GM20000 (cell line): ENCODE data around the gene MYOT.

Experiments used
- DNase-seq: peaks from one replicate; pipeline ENCODE4 v3.0.0; 2012; ENCODE audit warnings: low spot score
- CTCF ChIP-seq: IDR thresholded peaks from 2 replicates; pipeline ENCODE4 v1.5.1; 2012; ENCODE audit warnings: mild to moderate bottlenecking, control low read depth; ENCODE audit errors: extremely low read depth, missing control alignments

Gene MYOT

GRCh38 chr5:137902408-137903133 is 34.9 kb downstream of the MYOT start:
- peak; percentile 2 for DNase-seq
- TF ChIP-seq CTCF: no peak

GRCh38 chr5:137914758-137915157 is 47.1 kb downstream of the MYOT start:
- no peak for TF ChIP-seq CTCF
- no peak for DNase-seq

- DNase-seq: no peak
- TF ChIP-seq CTCF: no peak
These were observed 49.3 kb downstream of the MYOT start for GRCh38 chr5:137916923-137917322.

GRCh38 chr5:137921931-137922330 is 54.3 kb downstream of the MYOT start:
- DNase-seq: no peak
- no peak for TF ChIP-seq CTCF

GRCh38 chr5:137923856-137924255 is 56.2 kb downstream of the MYOT start:
- no peak for DNase-seq
- no peak for TF ChIP-seq CTCF

- TF ChIP-seq CTCF: no peak
- no peak for DNase-seq
These were observed 65.1 kb downstream of the MYOT start for GRCh38 chr5:137932800-137933199.

- TF ChIP-seq CTCF: no peak
- DNase-seq: no peak
These were observed 65.8 kb downstream of the MYOT start for GRCh38 chr5:137933491-137933911.
